HUES64 (cell line): Measurements from ENCODE around the gene SMURF2.
"Not testable (repeated sequence)": the region's sequence is repeated elsewhere in the genome, so short reads cannot be mapped to it uniquely, and the experiment has no call there.

Experiments used
- H3K27ac ChIP-seq: 2 replicates; pipeline ENCODE4 v1.7.0; 2013; ENCODE audit warnings: low read depth, low read length, inconsistent platforms
- H3K27me3 ChIP-seq: 2 replicates; pipeline ENCODE4 v1.6.1; 2013; ENCODE audit warnings: mild to moderate bottlenecking, low read length; ENCODE audit not compliant: insufficient read depth
- H3K36me3 ChIP-seq: 2 replicates; pipeline ENCODE4 v1.6.1; 2013; ENCODE audit warnings: mild to moderate bottlenecking, low read length; ENCODE audit not compliant: insufficient read depth
- H3K4me1 ChIP-seq: 2 replicates; pipeline ENCODE4 v1.6.1; 2013; ENCODE audit warnings: mild to moderate bottlenecking, low read length, moderate library complexity; ENCODE audit not compliant: insufficient read depth
- H3K4me3 ChIP-seq: 2 replicates; pipeline ENCODE4 v1.5.1; 2013; ENCODE audit warnings: mild to moderate bottlenecking, low read length, moderate library complexity
- H3K9ac ChIP-seq: 2 replicates; pipeline ENCODE4 v1.6.1; 2013; ENCODE audit warnings: mild to moderate bottlenecking, low read depth, low read length
- H3K9me3 ChIP-seq: 2 replicates; pipeline ENCODE4 v1.6.1; 2013; ENCODE audit warnings: low read depth, low read length; ENCODE audit not compliant: insufficient read depth
- WGBS: fragments of 150-250, 120-280 bp; methylation state at CpG from one replicate; pipeline ENCODE4 v1.1.7; 2013; ENCODE audit warnings: missing lambda C conversion rate; 5-methylcytosine and 5-hydroxymethylcytosine counted together

The SMURF2 gene

DNA sequence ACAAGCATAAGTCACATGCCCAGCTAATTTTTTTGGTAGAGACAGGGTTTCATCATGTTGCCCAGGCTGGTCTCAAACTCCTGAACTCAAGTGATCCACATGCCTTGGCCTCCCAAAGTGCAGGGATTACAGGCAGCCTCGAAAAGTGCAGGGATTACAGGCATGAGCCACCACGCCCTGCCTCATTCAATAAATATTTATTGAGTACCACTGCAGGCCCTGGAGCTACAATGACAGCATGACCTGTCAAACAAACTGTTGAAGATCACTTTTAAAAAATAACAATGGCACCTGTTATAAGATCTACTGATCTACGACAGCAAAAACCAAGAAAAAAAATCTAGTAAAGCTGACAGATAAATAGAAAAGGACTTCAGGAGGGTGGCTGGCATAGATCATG, 79.1 kb downstream of the SMURF2 start:
- H3K4me1 ChIP-seq, result no peaks in the 10 kb centered on the region
- no peaks in the 10 kb centered on the region for H3K27me3 ChIP-seq
- no peak overlapping the region for H3K4me3 ChIP-seq
- no peak overlapping the region for H3K9ac ChIP-seq
- no peaks in the 10 kb centered on the region for H3K9me3 ChIP-seq
- WGBS, result 94% methylated on average over 3 of the region's 3 CpGs
- peaks cover 47% of the 10 kb centered on the region for H3K36me3 ChIP-seq
- H3K27ac ChIP-seq, result no peak overlapping the region

- Histone ChIP-seq H3K4me3 (no peak overlapping the region), H3K27ac (no peak overlapping the region), H3K27me3 (no peaks in the 10 kb centered on the region), H3K9me3 (no peaks in the 10 kb centered on the region), H3K9ac (no peak overlapping the region), H3K4me1 (no peaks in the 10 kb centered on the region), H3K36me3 (peaks cover 51% of the 10 kb centered on the region)
- 94% methylated on average over 7 of the region's 7 CpGs for WGBS
Observed at GRCh38 chr17:64580384-64581315, 81.5 kb downstream of the SMURF2 start.

DNA sequence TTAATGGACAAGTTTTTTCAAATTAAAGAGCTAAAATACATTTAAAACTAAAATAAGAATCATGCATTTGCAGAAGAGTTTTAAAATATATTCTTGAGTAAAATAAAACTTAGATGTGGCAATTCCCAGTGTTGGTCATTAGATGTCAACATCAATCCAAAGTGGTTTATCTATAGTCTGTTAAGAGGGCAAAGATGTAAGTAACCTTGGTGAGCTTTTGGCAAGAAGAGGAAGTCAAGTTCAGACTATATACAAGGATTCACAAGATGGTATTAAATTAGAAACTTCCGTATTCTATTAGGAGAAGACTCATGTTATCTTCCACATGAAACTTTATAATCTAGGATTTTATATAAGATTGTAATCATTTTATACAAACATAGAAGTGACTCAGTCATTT, 82.2 kb downstream of the SMURF2 start:
- no peaks in the 10 kb centered on the region for H3K27me3 ChIP-seq
- no peaks in the 10 kb centered on the region for H3K9me3 ChIP-seq
- no peak overlapping the region for H3K9ac ChIP-seq
- no peak overlapping the region for H3K27ac ChIP-seq
- WGBS, result no CpG with 5 or more reads among the region's 1 CpG
- no peak overlapping the region for H3K4me3 ChIP-seq
- no peaks in the 10 kb centered on the region for H3K4me1 ChIP-seq
- H3K36me3 ChIP-seq, result peaks cover 46% of the 10 kb centered on the region

DNA sequence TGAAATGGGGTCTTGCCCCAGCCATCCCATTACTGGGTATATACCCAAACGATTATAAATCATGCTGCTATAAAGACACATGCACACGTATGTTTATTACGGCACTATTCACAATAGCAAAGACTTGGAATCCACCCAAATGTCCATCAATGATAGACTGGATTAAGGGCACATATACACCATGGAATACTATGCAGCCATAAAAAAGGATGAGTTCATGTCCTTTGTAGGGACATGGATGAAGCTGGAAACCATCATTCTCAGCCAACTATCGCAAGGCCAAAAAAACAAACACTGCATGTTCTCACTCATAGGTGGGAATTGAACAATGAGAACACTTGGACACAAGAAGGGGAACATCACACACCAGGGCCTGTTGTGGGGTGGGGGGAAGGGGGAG, 85.1 kb downstream of the SMURF2 start:
- WGBS, result over 99% methylated on average over 4 of the region's 4 CpGs
- H3K27ac ChIP-seq, H3K27me3 ChIP-seq, H3K4me3 ChIP-seq, H3K9me3 ChIP-seq, H3K9ac ChIP-seq, H3K4me1 ChIP-seq: not testable (repeated sequence)
- peaks cover 36% of the 10 kb centered on the region for H3K36me3 ChIP-seq

DNA sequence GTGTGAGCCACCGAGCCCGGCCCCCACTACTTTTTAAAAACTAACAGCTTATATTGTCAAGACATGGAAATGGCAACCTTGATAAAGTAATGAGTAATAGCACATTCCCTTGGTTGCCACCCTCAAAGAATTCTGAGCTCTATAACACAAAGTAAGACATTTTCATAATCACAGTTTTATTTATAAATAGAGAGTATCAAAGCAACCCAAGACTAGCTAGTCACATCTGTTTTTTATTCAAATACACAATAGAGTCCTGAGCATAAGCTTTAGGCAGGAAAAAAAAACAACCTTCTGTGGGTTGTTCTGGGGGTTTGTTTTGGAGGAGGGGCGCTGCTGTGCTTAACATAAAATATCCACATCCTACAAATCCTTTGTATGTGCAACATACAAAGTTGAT, 86.7 kb downstream of the SMURF2 start:
- Histone ChIP-seq H3K9ac (no peak overlapping the region), H3K36me3 (peaks cover 43% of the 10 kb centered on the region), H3K9me3 (no peaks in the 10 kb centered on the region)

DNA sequence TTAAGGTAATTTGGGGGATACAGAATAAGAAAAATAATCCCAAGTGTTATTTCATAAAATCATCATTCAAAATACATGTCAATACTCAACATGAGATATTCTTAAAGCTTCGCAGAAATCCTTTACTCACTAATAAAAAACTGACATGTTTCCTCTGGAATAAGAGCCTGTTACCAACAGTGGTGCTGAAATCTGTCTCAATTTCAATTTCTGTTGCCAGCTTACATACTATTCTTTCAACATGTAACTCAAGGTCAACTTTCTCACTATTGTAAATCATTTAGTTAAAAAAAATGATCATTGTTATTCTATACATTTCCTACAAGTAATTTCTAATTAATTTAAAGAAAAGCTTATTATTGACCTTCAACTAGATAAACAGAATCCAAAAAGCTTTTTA, 87.5 kb downstream of the SMURF2 start:
- H3K36me3 ChIP-seq, result peaks cover 39% of the 10 kb centered on the region
- H3K27me3 ChIP-seq, result no peaks in the 10 kb centered on the region
- H3K27ac ChIP-seq, result no peak overlapping the region
- H3K4me3 ChIP-seq, result no peak overlapping the region
- WGBS, result 98% methylated on average over 1 of the region's 1 CpG
- no peaks in the 10 kb centered on the region for H3K4me1 ChIP-seq
- no peaks in the 10 kb centered on the region for H3K9me3 ChIP-seq
- H3K9ac ChIP-seq, result no peak overlapping the region

More for the DNA sequence above, 86.7 kb downstream of the SMURF2 start:
- WGBS, result 100% methylated on average over 2 of the region's 3 CpGs
- H3K27me3 ChIP-seq, result no peaks in the 10 kb centered on the region
- H3K27ac ChIP-seq, result no peak overlapping the region
- H3K4me3 ChIP-seq, result no peak overlapping the region
- H3K4me1 ChIP-seq, result no peaks in the 10 kb centered on the region

GRCh38 chr17:64573214-64573613, 88.9 kb downstream of the SMURF2 start:
- H3K27me3 ChIP-seq, result no peaks in the 10 kb centered on the region
- peaks cover 36% of the 10 kb centered on the region for H3K36me3 ChIP-seq
- no peak overlapping the region for H3K9ac ChIP-seq
- no peaks in the 10 kb centered on the region for H3K4me1 ChIP-seq
- no peaks in the 10 kb centered on the region for H3K9me3 ChIP-seq
- no peak overlapping the region for H3K4me3 ChIP-seq
- no peak overlapping the region for H3K27ac ChIP-seq

GRCh38 chr17:64572682-64573154, 89.4 kb downstream of the SMURF2 start:
- no peak overlapping the region for H3K9ac ChIP-seq
- no peaks in the 10 kb centered on the region for H3K27me3 ChIP-seq
- no peaks in the 10 kb centered on the region for H3K9me3 ChIP-seq
- no peaks in the 10 kb centered on the region for H3K4me1 ChIP-seq
- no peak overlapping the region for H3K27ac ChIP-seq
- 80% methylated on average over 3 of the region's 3 CpGs for WGBS
- H3K36me3 ChIP-seq, result peaks cover 34% of the 10 kb centered on the region
- no peak overlapping the region for H3K4me3 ChIP-seq

DNA sequence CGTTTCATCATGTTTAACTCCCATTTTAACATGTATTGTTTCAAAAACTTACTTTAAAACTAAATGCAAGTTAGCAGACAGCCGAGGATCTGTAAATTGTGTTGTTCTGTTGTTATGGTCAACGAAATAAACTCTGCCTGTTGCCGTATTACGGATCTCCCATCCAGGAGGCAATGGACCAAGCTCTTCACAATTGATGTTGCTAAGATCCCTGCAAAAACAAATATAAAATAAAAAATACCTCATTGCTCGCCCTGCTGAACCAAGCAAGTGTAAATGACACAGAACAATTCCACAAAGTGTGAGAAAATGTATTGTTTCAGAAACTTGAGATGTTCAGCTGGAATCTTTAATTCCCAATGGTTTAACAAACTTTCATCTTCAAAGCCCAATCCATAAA, 90.4 kb downstream of the SMURF2 start:
- Histone ChIP-seq H3K9me3 (no peaks in the 10 kb centered on the region), H3K9ac (no peak overlapping the region), H3K27ac (no peak overlapping the region), H3K36me3 (peaks cover 30% of the 10 kb centered on the region), H3K4me1 (no peaks in the 10 kb centered on the region), H3K4me3 (no peak overlapping the region), H3K27me3 (no peaks in the 10 kb centered on the region)
- 96% methylated on average over 6 of the region's 6 CpGs for WGBS

DNA sequence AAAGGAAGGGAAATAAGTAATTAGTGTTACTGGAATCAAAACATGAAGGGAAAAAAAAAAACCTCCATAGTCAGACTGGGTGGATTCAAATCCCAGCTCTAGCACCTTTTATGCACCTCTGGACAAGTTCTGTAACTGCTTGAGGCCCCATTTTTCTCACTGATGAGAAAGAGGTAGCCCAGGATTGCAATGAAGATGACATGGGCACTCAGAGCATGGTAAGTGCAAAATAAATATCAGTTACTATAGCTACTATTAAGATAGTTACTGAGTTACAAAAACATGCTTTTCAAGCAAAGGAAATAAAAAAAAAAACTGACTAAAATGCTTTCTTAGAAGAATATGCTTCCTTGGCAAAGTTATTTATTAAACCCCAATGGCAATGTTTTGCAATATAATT, 96.5 kb downstream of the SMURF2 start:
- H3K9ac ChIP-seq, result no peak overlapping the region
- H3K27ac ChIP-seq, result no peak overlapping the region
- peaks cover 37% of the 10 kb centered on the region for H3K36me3 ChIP-seq
- no peaks in the 10 kb centered on the region for H3K4me1 ChIP-seq
- no peak overlapping the region for H3K4me3 ChIP-seq
- H3K27me3 ChIP-seq, result no peaks in the 10 kb centered on the region
- no peaks in the 10 kb centered on the region for H3K9me3 ChIP-seq

DNA sequence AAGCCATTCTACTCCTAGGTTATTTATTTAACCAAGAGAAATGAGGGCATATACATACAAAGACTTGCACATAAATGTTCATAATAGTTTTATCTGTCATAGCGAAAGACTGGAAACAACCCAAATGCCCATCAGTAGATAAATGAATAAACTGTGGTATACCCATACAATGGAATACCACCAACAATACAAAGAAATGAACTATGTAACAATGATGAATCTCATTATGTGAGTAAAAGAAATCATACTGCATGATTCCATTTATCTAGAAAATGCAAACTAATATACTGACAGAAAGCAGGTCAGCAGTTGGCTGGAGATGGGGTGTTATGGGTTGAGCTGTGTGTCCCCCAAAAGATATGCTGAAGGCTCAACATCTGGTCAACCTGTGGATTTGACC, 98.0 kb downstream of the SMURF2 start:
- Histone ChIP-seq H3K9ac (no peak overlapping the region), H3K27me3 (no peaks in the 10 kb centered on the region), H3K4me1 (no peaks in the 10 kb centered on the region), H3K36me3 (peaks cover 32% of the 10 kb centered on the region), H3K4me3 (no peak overlapping the region), H3K27ac (no peak overlapping the region), H3K9me3 (no peaks in the 10 kb centered on the region)
- WGBS, result no CpG with 5 or more reads among the region's 1 CpG
